Measurements from ENCODE around the gene PIN1. TPM values are rescaled to one million over a fixed set of nuclear protein-coding genes. Genes with fewer than 3 reads are reported as not detected.
A peak's percentile ranks its signal among the peaks of the same experiment; 100 is the strongest.

Gene PIN1
- total and polyA plus RNA-seq, 10 of the 15 experiments (the other 5 are each of a cell fraction or from before 2014, with no cell fraction given), result 2.4 to 209 (median 71.5) TPM

DNA sequence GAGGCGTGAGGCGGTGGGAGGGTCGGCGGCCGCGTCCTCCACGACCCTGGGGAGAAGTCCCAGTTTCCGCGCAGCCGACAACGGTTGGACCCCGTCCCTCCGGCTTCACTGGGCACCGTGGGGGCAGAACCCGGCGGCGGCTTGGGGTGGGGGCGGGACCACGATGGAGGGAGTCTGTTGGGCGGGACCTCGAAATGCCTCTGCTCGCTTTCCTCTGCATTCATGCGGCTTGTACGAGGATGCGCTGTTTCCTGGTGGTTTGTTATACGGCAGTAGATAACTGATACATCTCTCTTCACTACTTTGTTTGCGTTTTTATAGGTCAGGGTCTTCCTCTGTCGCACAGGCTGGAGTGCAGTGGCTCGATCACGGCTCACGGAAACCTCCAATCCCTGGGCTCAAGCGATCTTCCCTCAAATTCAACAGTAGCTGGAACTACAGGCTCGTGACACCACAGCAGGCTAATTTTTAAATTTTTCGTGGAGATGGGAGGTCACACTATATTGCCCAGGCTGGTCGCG, 42.0 kb upstream of the PIN1 start:
- no peaks in the 10 kb centered on the region for H3K27me3 ChIP-seq (replicated peaks in 1 of 2; ENCODE audit: control insufficient read depth in 2 of 2, insufficient read depth in 2 of 2, low read length in 1 of 2)
- peak overlapping the region; percentile 84 for H2AFZ ChIP-seq (ENCODE audit: control insufficient read depth, low read depth, low read length)
- H3K79me2 ChIP-seq (ENCODE audit: control insufficient read depth, insufficient read depth, low read length), result no peaks in the 10 kb centered on the region
- no peak overlapping the region for H3K27ac ChIP-seq (ENCODE audit: control insufficient read depth, insufficient read depth)
- in situ Hi-C loops (cut with MboI), result loop anchor here (5.0 to 10.0 kb wide), 2 partner anchors 171 to 468 kb away; partner anchors contain the start of genes ZNF559 and ZNF561
- ChIA-PET CTCF (interaction anchor here (0.9 to 1.7 kb wide), 5 partner anchors 148 to 481 kb away, joined by 3 to 6 read pairs (median 3); no protein-coding TSS in a partner anchor), RAD21 (ENCODE audit: unreplicated experiment) (no interaction called here), POLR2A (no interaction called here), SMC1A (ENCODE audit: uncharacterized antibody, unreplicated experiment) (interaction anchor here (0.6 to 1.6 kb wide), 4 partner anchors 46 to 170 kb away, joined by 3 to 8 read pairs (median 4); no protein-coding TSS in a partner anchor)
- H3K36me3 ChIP-seq (ENCODE audit: control insufficient read depth in 2 of 2, insufficient read depth in 2 of 2, low read length in 1 of 2), result no peaks in the 10 kb centered on the region
- FAIRE-seq, result no peak
- H3K4me1 ChIP-seq (ENCODE audit: control insufficient read depth, insufficient read depth, low read length), result no peaks in the 10 kb centered on the region
- no peaks in the 10 kb centered on the region; the same call in 2 of the 3 replicates for H3K9me3 ChIP-seq (replicated peaks; ENCODE audit: control insufficient read depth, insufficient read depth, low read length)
- peak overlapping the region; percentile 67 for H3K4me3 ChIP-seq
- ATAC-seq, result no peak
- no TSS peak for BruUV-seq (replicated peaks)
- peak overlapping the region; percentile 35; the same call in 1 of the 2 replicates for H3K9ac ChIP-seq (ENCODE audit: control insufficient read depth, insufficient read depth, low read length)
- TF ChIP-seq RUNX3 (IDR thresholded peaks at IDR 0.05; ENCODE audit: low read length), result 0 out of 2 replicates have a peak, but pooled peaks have one; percentile 3
- TF ChIP-seq NFYA (IDR thresholded peaks at IDR 0.05; ENCODE audit: borderline replicate concordance, low read depth, low read length), result no peak
- TF ChIP-seq, protein P1, sequence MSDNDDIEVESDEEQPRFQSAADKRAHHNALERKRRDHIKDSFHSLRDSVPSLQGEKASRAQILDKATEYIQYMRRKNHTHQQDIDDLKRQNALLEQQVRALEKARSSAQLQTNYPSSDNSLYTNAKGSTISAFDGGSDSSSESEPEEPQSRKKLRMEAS (IDR thresholded peaks at IDR 0.05; ENCODE audit: low read depth, low read length), result no peak
- TF ChIP-seq CREB1 (IDR thresholded peaks at IDR 0.05; ENCODE audit: low read depth), result no peak
- peak overlapping the region; percentile 79 for H3K4me2 ChIP-seq (ENCODE audit: control insufficient read depth, insufficient read depth)
- no peak for DNase-seq (ENCODE audit: low read depth, low spot score)
- no peaks in the 10 kb centered on the region for H4K20me1 ChIP-seq (ENCODE audit: control insufficient read depth, insufficient read depth)
- intact Hi-C loops (cut with micrococcal nuclease; ENCODE audit: unreplicated experiment), result loop anchor here (5.0 to 10.0 kb wide), 2 partner anchors 481 to 1138 kb away; no protein-coding TSS in a partner anchor
- 33% methylated on average over 30 of the region's 36 CpGs for WGBS (ENCODE audit: insufficient coverage, insufficient replicate concordance, low lambda C conversion rate, missing lambda C conversion rate)
